ENCODE data around the gene HBM. TPM values are rescaled to one million over a fixed set of nuclear protein-coding genes. Genes with fewer than 3 reads are reported as not detected.
"Not testable (repeated sequence)": the region's sequence is repeated elsewhere in the genome, so short reads cannot be mapped to it uniquely, and the experiment has no call there.

HBM gene, protein sequence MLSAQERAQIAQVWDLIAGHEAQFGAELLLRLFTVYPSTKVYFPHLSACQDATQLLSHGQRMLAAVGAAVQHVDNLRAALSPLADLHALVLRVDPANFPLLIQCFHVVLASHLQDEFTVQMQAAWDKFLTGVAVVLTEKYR
- total RNA-seq (2014; rRNA removed; shearing (Covaris generic)), result not detected in 2 replicates

DNA sequence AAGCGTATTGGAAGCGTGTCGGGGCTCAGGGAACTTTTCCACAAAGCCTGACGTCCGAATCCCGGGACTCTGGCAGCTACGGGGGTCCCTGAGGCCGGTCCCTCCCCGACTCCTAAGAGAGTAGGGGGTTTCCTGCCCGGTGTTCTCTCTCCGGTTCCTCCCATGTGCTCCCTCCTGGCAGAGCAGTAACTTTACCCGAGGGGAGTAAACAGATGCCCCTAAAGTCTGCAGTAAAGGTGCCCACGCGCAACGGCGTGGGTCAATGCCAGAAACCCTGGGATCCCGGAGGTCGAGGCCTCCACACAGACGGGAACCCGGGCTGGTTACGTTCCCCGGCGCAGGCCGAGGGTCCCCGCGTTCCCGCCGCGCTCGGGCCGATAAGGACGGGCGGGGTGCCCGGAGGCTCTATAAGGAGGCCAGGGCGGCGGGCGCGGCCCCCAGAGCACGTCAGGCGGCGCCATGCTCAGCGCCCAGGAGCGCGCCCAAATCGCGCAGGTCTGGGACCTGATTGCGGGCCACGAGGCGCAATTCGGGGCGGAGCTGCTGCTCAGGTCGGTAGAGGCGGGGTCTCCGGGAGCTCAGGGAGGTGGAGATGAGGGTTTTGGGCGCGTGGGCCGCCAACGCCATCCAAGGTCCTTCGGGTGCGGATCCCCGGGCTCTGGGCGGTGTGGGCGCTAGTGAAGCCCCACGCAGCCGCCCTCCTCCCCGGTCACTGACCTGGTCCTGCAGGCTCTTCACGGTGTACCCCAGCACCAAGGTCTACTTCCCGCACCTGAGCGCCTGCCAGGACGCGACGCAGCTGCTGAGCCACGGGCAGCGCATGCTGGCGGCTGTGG is at the start of gene HBM:
TSS of gene HBM (plus strand) at position 440 of the 836 bp plus-strand sequence. CDS start at position 460, 20 bp downstream.
- DNase-seq (ENCODE audit: low spot score), result no peak

DNA sequence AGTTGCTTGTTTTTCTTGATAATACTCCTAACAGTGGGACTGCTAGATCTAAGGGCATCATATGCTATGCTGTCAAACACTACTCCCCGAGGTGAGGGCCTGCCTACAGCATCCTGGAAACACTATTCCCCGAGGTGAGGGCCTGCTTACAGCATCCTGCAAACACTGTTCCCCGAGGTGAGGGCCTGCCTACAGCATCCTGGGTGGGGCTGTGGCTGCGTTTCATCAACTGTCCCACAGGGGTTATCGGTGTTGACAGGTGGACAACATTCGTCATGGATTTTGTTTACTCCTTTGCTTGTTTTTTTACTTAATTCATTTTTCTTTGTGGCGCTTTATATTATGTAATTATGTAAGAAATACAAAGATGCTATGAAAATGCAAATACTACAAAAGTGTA is 49.8 kb upstream of the HBM start:
- DNase-seq (ENCODE audit: low spot score), result no peak

DNA sequence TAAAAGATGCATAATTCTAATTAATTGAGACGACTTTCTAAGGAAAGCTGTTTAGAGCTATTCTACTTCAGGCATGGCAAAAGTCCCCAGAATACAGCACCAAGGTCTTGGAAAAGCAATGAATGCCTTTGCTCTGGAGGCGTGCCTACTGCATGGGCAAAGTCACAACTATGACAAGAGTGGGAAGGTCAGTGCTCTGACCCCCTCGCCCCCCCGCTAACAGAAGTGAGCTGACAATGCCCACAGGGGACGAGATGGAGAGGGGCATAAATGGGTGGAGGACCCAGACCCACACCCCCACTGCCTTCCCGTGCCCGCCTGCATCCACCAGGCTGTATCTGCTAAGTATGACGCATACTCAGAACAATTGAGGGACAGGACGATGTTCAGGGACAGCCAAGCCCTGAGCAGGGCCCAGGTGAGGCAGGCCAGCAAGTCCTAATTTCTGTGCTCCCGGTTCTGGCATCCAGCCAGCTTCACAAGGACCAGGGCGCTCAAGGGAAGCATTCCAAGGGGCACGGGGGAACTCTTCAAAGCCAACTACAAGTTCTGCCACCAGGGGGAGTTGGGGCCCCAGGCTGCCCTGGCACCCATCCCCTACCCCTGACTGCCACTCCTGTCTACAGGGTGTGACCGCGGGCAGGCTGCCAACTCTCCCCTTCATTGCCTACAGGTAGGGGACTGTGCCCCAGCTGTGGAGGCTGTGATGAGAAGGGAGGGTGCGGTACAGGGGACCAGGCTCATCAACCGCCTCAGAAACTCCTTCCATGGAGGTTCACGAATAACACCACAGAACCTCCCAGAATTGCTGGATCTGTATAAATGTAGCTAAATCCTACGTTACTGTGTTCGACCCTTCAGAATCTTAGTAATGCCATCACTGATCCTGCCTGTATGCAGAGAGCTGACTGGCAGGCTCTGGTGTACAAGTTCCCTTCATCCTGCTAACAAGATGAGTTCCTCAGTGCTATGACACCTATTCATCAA is 48.1 kb upstream of the HBM start:
- DNase-seq (ENCODE audit: low spot score), result peak; percentile 67

DNA sequence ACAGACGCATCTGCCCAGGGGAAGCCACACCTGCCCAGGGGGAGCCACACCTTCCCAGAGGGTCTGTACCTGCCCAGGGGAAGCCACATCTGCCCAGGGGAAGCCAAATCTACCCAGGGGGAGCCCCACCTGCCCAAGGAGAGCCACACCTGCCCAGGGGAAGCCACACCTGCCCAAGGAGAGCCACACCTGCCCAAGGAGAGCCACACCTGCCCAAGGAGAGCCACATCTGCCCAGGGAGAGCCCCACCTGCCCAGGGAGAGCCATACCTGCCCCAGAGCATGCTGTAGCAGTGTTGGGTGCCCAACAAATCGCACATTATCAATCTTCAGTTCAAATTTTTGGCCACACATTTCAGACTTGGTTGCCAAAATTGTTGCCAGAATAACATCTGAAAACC is 46.9 kb upstream of the HBM start:
- no peak for DNase-seq (ENCODE audit: low spot score)

DNA sequence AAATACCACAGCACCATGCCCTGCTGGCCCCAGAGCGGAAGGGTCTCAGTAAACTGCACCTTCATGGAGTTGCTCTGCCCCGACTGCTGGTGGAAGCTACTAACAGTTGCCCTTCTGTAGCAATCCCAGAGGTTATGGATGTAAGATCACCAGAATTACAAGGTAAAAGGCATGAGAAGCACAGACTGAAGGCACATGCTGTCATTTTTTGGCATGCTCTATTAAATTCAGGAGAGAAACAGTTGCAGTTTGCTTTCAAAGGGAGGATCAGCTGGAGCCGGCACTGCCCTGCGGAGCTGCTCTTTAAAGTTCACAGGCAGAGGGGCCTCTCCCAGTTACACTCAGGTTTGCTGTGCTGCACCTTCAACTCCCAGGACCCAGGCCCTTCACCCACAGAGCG is 46.5 kb upstream of the HBM start:
- DNase-seq (ENCODE audit: low spot score), result no peak

DNA sequence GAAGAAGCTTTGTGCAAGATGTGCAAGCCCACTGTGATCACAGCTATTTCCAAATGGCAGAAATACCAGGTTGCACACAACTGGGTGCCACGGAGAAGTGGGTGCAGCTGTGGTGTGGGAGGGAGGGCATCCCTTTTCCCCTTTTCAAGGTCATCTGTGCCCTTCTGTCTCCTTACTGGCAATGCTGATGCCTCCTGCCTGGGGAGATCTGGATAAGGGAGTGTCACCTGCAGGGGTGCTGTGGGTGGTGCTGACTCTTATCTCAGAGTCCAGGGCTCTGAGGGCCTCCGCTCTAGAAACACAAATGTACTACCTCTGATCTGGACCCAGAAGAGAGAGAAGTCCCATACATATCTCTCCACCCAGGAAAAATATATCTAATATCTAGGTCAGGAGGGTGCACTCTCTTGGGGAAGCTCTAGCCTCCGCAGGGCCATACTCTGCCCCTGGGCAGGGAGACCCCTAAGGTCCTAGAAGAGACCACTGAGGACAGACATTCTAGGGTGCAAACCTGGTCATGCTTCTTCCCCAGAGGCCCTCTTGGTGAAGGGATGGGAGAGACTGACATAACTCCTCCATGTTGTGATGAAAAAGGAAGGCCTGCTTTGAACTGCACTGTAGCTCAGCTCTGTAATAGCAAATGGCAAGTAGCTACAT is 45.8 kb upstream of the HBM start:
- no peak for DNase-seq (ENCODE audit: low spot score)

DNA sequence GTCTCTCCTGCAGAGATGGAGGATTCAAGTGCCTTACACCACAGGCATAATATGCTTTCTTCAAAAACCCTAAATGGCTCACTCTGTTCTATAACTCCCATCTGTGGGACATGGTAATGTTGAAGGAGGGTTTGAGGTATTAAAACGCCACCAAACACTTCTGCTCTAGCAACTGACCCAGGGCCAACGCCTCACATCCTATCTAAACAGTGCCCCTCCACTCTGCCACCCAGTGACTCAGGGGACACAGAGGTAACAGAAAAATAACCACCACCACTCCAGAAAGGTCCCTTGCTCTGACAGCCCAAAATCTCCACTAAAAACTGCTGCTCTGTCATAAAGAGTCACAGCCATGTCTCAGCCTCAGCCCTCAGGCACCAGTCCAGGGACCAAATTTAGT is 45.0 kb upstream of the HBM start:
- DNase-seq (ENCODE audit: low spot score), result no peak

DNA sequence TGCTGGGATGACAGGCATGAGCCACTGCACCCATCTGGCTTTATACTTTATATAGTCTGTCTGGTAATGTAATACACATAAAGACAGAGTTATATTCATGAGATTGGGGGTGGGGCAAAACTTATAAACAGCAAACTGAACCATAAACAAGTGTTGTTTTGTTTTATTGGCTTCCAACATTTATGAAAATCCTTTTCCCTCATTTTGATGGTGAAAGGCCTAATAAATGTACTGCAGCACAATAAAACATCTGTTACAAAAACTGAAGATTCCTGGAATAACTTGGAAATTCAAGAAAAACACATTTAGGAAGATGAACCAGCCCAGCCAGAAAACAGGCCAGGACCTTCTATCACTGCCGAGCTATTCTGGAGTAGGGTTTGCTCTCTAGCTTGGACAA is 43.4 kb upstream of the HBM start:
- no peak for DNase-seq (ENCODE audit: low spot score)

DNA sequence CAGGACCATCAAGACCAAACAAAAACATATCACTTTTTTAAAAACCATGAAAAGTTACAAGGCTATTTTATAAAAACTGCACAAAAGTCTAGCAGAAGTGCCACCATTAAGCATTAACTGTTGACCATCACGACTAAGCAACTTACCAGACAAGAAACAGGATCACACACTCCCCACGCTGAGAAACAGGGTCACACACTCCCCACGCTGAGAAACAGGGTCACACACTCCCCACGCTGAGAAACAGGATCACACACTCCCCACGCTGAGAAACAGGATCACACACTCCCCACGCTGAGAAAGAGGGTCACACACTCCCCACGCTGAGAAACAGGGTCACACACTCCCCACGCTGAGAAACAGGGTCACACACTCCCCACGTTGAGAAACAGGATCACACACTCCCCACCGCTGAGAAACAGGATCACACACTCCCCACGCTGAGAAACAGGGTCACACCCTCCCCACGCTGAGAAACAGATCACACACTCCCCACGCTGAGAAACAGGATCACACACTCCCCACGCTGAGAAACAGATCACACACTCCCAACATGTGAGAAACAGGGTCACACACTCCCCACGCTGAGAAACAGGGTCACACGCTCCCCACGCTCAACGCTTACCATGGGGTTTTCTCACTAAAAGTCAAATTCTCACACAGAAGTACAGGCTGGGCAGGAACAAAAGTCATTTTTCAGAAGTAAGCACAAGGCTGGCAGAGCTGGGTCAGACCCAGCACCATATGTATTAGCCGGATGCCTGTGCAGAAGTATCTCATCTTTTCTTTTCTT is 42.0 kb upstream of the HBM start:
- DNase-seq (ENCODE audit: low spot score), result not testable (repeated sequence)

DNA sequence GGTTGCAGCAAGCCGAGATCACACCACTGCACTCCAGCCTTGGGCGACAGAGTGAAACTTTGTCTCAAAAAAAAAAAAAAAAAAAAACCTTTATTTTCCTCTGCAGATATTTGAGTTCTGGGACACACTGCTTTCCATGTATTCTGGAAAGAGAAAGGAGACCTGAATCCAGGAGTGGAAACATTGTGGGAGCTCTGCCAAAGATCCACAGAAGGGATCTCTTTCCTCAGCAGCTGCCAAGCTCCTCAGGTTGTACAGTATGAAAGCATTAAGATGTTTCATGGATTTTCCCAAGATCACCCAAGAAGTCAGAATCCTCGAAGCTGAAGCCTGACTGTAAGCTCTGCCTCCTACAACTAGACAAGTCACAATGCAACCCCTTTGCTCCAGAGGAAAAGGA is 40.8 kb upstream of the HBM start:
- DNase-seq (ENCODE audit: low spot score), result no peak

DNA sequence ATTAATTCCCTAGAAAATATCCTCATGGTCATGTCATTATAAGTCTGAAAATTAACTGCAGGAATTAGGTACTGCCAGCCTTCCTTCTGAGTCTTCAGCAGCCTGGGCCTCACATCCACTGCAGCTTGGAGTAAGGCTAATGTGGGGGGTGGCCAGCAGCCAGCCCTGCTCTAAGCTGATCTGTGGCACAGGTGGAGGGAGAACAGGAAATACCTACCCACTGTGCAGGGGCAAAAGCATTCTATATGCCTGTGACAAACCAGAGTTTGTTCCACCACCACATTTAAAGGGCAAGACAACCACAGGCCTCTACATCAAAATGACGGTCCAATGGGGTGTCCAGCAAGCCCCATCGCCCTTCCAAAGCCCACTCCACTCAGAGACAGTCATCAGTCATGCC is 36.7 kb upstream of the HBM start:
- DNase-seq (ENCODE audit: low spot score), result no peak

DNA sequence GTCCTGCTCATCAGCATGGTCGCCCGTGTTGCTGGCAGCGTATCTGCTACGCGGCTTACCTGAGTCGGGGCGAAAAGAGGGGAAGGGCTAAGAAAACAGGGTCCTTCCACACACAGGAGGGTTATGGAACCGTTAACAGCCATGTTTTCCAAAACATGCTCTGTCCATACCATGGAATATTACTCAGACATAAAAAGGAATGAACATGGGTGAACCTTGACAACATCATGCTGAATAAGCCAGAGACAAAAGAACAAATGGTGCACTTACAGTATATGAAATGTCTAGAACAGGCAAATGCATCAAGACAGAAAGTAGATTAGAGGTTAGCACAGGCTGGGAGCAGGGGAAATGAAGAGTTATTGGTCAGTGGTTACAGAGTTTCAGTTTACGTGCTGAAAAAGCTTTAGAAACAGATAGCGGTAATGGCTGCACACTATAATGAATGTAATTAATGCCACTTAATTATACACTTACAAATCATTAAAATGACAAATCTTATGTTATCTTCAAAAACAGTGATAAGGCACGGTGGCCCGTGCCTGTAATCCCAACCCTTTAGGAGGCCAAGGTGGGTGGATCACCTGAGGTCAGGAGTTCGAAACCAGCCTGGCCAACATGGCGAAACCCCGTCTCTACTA is 35.1 kb upstream of the HBM start:
- DNase-seq (ENCODE audit: low spot score), result no peak

DNA sequence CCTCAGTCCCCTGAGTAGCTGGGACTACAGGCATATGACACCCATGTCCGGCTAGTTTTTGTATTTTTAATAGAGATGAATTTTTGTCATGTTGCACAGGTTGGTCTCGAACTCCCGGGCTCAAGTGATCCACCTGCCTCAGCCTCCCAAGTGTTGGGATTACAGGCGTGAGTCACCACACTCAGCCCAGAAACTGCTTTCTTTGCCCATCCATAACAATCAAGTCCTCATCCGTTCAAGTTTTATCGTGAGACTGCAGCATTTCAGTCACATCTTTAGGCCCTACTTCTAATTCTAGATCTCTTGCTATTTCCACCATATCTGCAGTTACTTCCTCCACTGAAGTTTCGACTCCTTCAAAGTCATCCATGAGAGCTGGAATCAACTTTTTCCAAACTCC is 33.7 kb upstream of the HBM start:
- DNase-seq (ENCODE audit: low spot score), result no peak

DNA sequence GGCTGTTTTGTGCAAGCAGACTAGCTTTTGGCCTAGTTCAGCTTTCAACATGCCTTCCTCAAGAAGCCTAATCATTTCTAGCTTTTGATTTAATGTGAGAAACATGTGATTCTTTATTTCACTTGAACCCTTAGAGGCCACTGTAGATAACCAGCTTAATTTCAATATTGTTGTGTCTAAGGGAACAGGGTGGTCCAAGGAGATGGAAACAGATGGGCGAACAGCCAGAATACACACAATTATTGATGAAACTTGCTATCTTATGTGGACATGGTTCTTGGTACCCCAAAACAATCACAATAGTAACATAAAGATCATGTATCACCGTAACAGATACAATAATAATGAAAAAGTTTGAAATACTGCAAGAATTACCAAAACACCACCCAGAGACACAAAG is 32.1 kb upstream of the HBM start:
- no peak for DNase-seq (ENCODE audit: low spot score)

DNA sequence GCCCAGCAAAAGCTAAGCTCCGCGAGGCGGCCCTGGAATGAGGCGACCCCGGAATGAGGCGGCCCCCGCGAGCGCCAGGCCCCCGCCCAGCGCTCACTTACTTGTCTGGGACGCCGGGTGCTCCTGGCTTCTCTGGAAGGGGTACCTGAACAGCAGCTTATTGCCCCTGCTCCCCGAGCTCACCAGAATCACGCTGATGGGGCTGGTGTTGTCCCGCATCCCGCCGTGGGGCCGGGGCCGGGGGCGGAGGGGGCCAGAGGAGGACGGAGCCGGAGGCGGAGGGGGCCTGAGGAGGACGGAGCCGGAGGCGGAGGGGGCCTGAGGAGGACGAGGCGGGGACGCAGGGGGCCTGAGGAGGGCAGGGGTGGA is 27.7 kb upstream of the HBM start:
- DNase-seq (ENCODE audit: low spot score), result no peak

DNA sequence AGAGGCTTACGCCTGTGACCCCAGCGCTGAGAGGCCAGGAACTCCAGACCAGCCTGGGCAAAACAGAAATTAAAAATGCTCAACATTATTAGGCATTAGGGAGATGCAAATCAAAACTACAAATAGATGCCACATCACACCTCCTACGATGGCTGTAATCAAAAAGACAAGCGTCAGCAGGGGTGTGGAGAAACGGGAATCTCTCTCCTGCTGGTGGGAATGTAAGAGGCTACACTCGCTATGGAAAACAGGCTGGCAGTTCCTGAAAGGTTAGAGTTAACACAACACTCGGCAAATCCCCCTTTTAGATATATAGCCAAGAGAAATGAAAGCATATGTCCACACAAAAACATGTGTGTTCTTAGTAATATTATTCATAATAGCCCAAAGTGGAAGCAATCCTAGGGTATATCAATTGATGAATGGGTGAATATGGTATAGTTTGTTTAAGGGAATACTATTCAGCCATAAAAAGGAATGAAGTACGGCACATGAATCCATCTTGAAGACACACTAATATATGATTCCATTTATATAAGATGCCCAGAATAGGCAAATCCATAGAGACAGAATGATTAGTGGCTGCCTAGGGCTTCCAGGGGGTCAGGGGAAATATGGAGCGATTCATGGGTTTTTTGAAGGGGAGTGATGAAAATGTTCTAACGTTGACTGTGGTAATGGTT is 25.5 kb upstream of the HBM start:
- no peak for DNase-seq (ENCODE audit: low spot score)

DNA sequence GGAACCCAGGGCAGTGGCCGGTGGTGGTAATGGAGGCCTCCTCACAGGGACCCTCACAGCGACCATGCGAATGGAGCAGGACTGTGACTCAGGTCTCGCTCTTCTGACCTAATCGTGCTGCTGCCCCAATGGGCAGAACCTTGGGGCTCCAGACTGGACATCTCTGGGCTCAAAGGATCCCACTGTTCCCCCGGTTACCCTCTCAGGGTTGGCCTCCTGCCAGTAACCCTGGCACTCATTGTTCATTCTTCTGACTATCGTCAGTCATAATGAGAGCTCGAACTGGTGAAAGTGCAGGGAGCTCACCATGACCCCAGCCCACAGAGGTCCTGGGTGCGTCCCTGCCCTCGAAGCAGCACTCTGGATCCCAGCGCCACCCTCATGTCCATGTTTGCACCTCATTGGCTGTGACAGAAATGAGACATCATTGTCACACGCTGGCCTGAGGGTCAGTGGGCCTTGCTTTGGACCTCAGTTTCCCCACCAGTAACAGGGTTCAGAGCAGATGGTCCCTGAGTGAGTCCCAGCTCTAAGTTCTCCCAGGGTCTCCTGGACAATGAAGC is 23.3 kb upstream of the HBM start:
- DNase-seq (ENCODE audit: low spot score), result no peak

DNA sequence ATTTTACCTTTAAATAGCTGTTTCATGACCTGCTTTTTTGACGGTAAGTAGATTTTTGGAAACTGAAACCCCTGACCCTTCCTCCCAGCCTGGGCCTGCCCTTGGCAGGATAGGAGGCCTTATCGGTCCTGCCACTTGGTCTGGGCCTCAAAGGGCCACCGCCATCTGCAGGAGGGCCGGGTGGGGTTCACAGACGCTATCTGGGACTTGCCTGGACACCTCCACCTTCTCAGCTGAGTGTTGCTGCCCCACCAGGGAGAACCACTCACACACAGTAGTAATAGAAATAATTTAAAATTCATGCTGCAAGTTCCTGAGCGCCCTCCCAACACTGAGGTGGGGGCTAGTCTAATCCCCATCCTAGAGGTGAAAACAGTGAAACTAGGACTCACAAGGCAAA is 22.7 kb upstream of the HBM start:
- DNase-seq (ENCODE audit: low spot score), result no peak

DNA sequence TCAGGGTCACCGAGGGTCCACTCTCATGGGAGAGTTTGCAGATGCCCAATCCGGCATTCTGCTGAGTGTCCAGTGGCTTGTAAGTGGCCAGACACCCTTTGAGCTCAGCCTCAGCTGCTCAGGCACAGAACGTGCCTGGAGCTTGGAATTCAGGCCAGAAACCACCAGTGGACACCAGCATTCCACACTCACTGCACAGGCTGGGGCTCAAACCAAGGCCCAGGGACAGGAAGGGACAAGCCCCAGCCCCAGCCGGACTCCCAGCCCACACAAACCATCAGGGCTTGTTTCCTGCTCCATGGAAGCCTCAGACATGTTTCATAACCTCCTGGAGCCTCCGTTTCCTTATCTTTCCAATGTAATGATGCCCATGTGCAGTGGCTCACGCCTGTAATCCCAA is 22.3 kb upstream of the HBM start:
- no peak for DNase-seq (ENCODE audit: low spot score)

DNA sequence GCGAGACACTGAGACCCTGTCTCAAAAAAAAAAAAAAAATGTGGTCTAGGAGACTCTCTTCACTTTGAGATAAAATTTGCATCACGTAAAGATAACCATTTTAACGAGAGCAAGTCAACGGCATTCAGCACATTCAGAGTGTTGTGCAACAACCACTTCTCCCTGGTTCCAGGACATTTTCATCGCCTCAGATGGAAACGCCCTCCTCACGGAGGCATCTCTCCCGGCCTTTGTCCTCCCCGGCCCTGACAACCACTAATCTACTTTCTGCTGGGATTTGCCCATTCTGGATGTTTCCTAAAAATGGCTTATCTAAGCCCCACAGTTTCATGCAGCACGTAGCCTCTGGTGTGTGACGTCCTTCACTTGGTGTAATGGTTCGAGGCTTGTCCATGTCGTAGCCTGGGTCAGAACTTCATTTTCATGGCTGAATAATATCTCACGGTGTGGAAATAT is 21.0 kb upstream of the HBM start:
- no peak for DNase-seq (ENCODE audit: low spot score)
